Liver (tissue), 9 donors: ENCODE data around the gene HOMER3. TPM values are rescaled to one million over a fixed set of nuclear protein-coding genes. Genes with fewer than 3 reads are reported as not detected.

ENCODE experiments used
- DNase-seq: peaks from one replicate; pipeline ENCODE4 v3.0.0-alpha.2; 2017; ENCODE audit warnings: low spot score
- H3K27ac ChIP-seq, 2 donors: one replicate each; pipeline ENCODE4 v1.7.0; 2013; ENCODE audit warnings: inconsistent platforms in 2 of 2, low read length in 2 of 2, control low read depth in 1 of 2, low read depth in 1 of 2, mild to moderate bottlenecking in 1 of 2
- H3K27me3 ChIP-seq, 4 donors: one replicate each; pipeline versions ENCODE4 v1.6.1 to v1.7.0; 2013; ENCODE audit warnings: low read length in 3 of 4, inconsistent platforms in 1 of 4, mild to moderate bottlenecking in 1 of 4, moderate library complexity in 1 of 4; ENCODE audit not compliant: control insufficient read depth in 4 of 4, insufficient read depth in 4 of 4
- H3K36me3 ChIP-seq, 4 donors: one replicate each; pipeline versions ENCODE4 v1.6.1 to v1.7.0; 2013; ENCODE audit warnings: low read length in 3 of 4, mild to moderate bottlenecking in 3 of 4, low read depth in 1 of 4, moderate library complexity in 1 of 4; ENCODE audit not compliant: control insufficient read depth in 4 of 4, insufficient read depth in 3 of 4
- H3K4me1 ChIP-seq, 4 donors: one replicate each; pipeline versions ENCODE4 v1.6.1 to v1.7.0; 2013; ENCODE audit warnings: low read length in 3 of 4, mild to moderate bottlenecking in 3 of 4, moderate library complexity in 1 of 4; ENCODE audit not compliant: control insufficient read depth in 4 of 4, insufficient read depth in 4 of 4
- H3K4me3 ChIP-seq, 3 donors: one replicate each; pipeline versions ENCODE4 v1.6.1 to v1.7.0; 2013; ENCODE audit warnings: low read length in 3 of 3, control low read depth in 1 of 3, low read depth in 1 of 3, mild to moderate bottlenecking in 1 of 3
- H3K9ac ChIP-seq, 2 donors: one replicate each; pipeline ENCODE4 v1.7.0; 2013; ENCODE audit warnings: low read length in 2 of 2, mild to moderate bottlenecking in 2 of 2, moderate library complexity in 2 of 2, control low read depth in 1 of 2, low read depth in 1 of 2
- H3K9me3 ChIP-seq, 4 donors: one replicate each; pipeline versions ENCODE4 v1.6.1 to v1.7.0; 2013; ENCODE audit warnings: low read length in 3 of 4; ENCODE audit not compliant: control insufficient read depth in 4 of 4
- EGR1 ChIP-seq, 2 donors: IDR thresholded peaks; 2 replicates each; pipeline ENCODE4 v1.6.1; 2016 to 2018; ENCODE audit warnings: antibody characterized with exemption in 2 of 2, low read depth in 2 of 2
- FOXA1 ChIP-seq: IDR thresholded peaks from 2 replicates; pipeline ENCODE4 v1.6.1; 2016; ENCODE audit warnings: antibody characterized with exemption
- FOXA2 ChIP-seq: IDR thresholded peaks from 2 replicates; pipeline ENCODE4 v1.6.1; 2016; ENCODE audit warnings: antibody characterized with exemption
- GABPA ChIP-seq, 2 donors: IDR thresholded peaks in 1 of 2; conservative IDR thresholded peaks in 1 of 2; 2 replicates each; pipeline ENCODE4 v1.6.1; 2016; ENCODE audit warnings: antibody characterized with exemption in 2 of 2, mild to moderate bottlenecking in 1 of 2, moderate library complexity in 1 of 2
- HNF4A ChIP-seq, 2 donors: conservative IDR thresholded peaks; 2 replicates each; pipeline ENCODE4 v1.6.1; 2016; ENCODE audit warnings: antibody characterized with exemption in 2 of 2, mild to moderate bottlenecking in 2 of 2
- HNF4G ChIP-seq: IDR thresholded peaks from 2 replicates; pipeline ENCODE4 v1.6.1; 2016; ENCODE audit warnings: antibody characterized with exemption
- JUND ChIP-seq, 2 donors: IDR thresholded peaks; 2 replicates each; pipeline ENCODE4 v1.6.1; 2016; ENCODE audit warnings: antibody characterized with exemption in 2 of 2
- NR2F2 ChIP-seq: IDR thresholded peaks from 2 replicates; pipeline ENCODE4 v1.6.1; 2016; ENCODE audit warnings: antibody characterized with exemption
- RAD21 ChIP-seq, 2 donors: IDR thresholded peaks; 2 replicates each; pipeline ENCODE4 v1.6.1; 2016; ENCODE audit warnings: antibody characterized with exemption in 2 of 2, mild to moderate bottlenecking in 2 of 2
- RXRA ChIP-seq, 2 donors: IDR thresholded peaks; 2 replicates each; pipeline ENCODE4 v1.6.1; 2017 to 2018; ENCODE audit warnings: antibody characterized with exemption in 2 of 2, mild to moderate bottlenecking in 1 of 2
- SP1 ChIP-seq: IDR thresholded peaks from 2 replicates; pipeline ENCODE4 v1.6.1; 2018; ENCODE audit warnings: antibody characterized with exemption, mild to moderate bottlenecking
- TAF1 ChIP-seq: conservative IDR thresholded peaks from 2 replicates; pipeline ENCODE4 v1.6.1; 2016; ENCODE audit warnings: antibody characterized with exemption, mild to moderate bottlenecking
- YY1 ChIP-seq: IDR thresholded peaks from 2 replicates; pipeline ENCODE4 v1.6.1; 2016; ENCODE audit warnings: antibody characterized with exemption, mild to moderate bottlenecking
- WGBS: extraction: QIAGEN DNeasy Blood & Tissue Kit; methylation state at CpG from one replicate; pipeline ENCODE4 v1.1.7; 2013; 5-methylcytosine and 5-hydroxymethylcytosine counted together
- polyA plus RNA-seq, 2 donors: library from polyadenylated mRNA; stranded (reverse) in 1 of 2; unstranded in 1 of 2; fragments of 200-250 nt in 1 of 2; fragments of >200 nt in 1 of 2; fragmentation: Nextera tagmentation in 1 of 2; extraction: Ambion mirVana in 1 of 2; gene quantifications; one replicate each; pipeline versions ENCODE4 v1.2.1 to v1.2.3, GENCODE V29; 2013 to 2015
- total RNA-seq, 2 donors: library from RNA; depleted of rRNA; stranded (reverse); fragments of >200 nt; gene quantifications; one replicate each; pipeline ENCODE4 v1.2.3, GENCODE V29; 2014
- TF ChIP-seq, protein P1 (sequence below): IDR thresholded peaks from 2 replicates; pipeline ENCODE4 v1.6.1; 2016; ENCODE audit warnings: antibody characterized with exemption
- TF ChIP-seq, protein P2 (sequence below): IDR thresholded peaks from 2 replicates; pipeline ENCODE4 v1.6.1; 2016; ENCODE audit warnings: antibody characterized with exemption
- TF ChIP-seq, protein P3 (sequence below): fragments of 150-350 bp; IDR thresholded peaks from 2 replicates; pipeline ENCODE4 v1.5.1; 2017; ENCODE audit warnings: improper control_type of control experiment, low read depth, low read length; ENCODE audit not compliant: missing input control
- TF ChIP-seq, protein P4 (sequence below): IDR thresholded peaks from 2 replicates; pipeline ENCODE4 v1.6.1; 2016; ENCODE audit warnings: antibody characterized with exemption, mild to moderate bottlenecking
- TF ChIP-seq, protein P5 (sequence below): IDR thresholded peaks from 2 replicates; pipeline ENCODE4 v1.6.1; 2016; ENCODE audit warnings: antibody characterized with exemption
- donor health status: healthy.
- donor health status: healthy.
- donor health status: healthy.
- donor health status: healthy.
- donor health status: healthy.

HOMER3 gene
- total and polyA plus RNA-seq, 4 donors: 0.18 to 5.4 (median 3.5) TPM

DNA sequence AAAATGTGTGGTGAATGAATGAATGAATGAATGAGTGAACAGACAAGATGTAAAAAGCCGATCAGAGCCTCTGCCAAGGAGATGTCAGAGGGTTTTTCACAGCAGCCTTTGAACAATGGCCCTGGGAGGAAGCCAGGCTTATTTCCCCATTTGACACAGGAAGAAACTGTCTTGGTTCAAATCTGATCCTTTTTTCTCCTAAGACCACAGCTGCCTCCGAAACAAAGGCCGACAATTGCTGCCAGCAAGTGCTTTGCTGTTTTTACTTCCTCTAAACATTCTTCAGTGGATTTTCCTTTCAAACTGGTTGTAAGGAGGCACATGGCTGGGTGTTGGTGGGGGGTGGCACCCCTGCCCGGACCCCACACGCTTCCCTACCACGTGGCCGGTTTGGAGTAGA lies 44.2 kb upstream of the HOMER3 start:
- DNase-seq: no peak
- no peaks in the 10 kb centered on the region for H3K36me3 ChIP-seq
- no peak overlapping the region for H3K4me3 ChIP-seq
- peaks cover 0 to 3% (median 0%) of the 10 kb centered on the region in 4 donors for H3K4me1 ChIP-seq
- no peak overlapping the region for H3K9ac ChIP-seq
- peak overlapping the region in 1 of 2 donors; percentile 33 for H3K27ac ChIP-seq
- TF ChIP-seq, protein P1, sequence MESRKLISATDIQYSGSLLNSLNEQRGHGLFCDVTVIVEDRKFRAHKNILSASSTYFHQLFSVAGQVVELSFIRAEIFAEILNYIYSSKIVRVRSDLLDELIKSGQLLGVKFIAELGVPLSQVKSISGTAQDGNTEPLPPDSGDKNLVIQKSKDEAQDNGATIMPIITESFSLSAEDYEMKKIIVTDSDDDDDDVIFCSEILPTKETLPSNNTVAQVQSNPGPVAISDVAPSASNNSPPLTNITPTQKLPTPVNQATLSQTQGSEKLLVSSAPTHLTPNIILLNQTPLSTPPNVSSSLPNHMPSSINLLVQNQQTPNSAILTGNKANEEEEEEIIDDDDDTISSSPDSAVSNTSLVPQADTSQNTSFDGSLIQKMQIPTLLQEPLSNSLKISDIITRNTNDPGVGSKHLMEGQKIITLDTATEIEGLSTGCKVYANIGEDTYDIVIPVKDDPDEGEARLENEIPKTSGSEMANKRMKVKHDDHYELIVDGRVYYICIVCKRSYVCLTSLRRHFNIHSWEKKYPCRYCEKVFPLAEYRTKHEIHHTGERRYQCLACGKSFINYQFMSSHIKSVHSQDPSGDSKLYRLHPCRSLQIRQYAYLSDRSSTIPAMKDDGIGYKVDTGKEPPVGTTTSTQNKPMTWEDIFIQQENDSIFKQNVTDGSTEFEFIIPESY: no peak
- no peak for TF ChIP-seq TAF1
- no peak for TF ChIP-seq FOXA1
- no peak for TF ChIP-seq HNF4A (conservative IDR thresholded peaks at IDR 0.05)
- no peak for TF ChIP-seq SP1
- no peak for TF ChIP-seq JUND (IDR thresholded peaks at IDR 0.05)
- TF ChIP-seq NR2F2: no peak
- TF ChIP-seq RAD21 (IDR thresholded peaks at IDR 0.05): peak in 1 of 2 donors; percentile 27
- TF ChIP-seq, protein P2, sequence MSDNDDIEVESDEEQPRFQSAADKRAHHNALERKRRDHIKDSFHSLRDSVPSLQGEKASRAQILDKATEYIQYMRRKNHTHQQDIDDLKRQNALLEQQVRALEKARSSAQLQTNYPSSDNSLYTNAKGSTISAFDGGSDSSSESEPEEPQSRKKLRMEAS: no peak
- H3K27me3 ChIP-seq: peaks cover 0 to 3% (median 0%) of the 10 kb centered on the region in 4 donors
- 59% methylated on average over 7 of the region's 7 CpGs for WGBS
- H3K9me3 ChIP-seq: no peaks in the 10 kb centered on the region

DNA sequence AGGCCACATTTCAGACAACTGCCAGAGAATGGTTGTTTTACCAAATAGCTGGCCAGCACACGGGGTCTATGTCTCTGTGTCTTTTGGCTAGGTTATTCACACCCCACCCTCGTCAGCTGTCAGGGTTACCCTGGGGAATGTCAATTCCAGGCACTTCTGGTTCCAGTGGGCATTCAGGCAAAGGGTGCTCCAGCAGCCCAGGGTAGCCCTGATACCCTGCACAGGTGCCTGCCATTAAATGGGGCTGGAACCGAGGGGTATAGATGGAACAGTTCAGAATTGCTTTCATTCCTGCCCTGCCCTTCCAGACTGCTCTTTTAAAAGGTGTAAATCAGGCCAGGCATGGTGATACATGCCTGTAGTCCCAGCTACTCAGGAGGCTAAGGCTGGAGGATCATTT lies 43.2 kb upstream of the HOMER3 start:
- Histone ChIP-seq H3K9ac (no peak overlapping the region), H3K4me3 (no peak overlapping the region), H3K9me3 (no peaks in the 10 kb centered on the region), H3K27me3 (peaks cover 0 to 3% (median 0%) of the 10 kb centered on the region in 4 donors), H3K27ac (no peak overlapping the region), H3K4me1 (peaks cover 0 to 3% (median 0%) of the 10 kb centered on the region in 4 donors), H3K36me3 (no peaks in the 10 kb centered on the region)
- TF ChIP-seq JUND (IDR thresholded peaks at IDR 0.05) (no peak), SP1 (no peak)
- 78% methylated on average over 3 of the region's 3 CpGs for WGBS
- no peak for DNase-seq

DNA sequence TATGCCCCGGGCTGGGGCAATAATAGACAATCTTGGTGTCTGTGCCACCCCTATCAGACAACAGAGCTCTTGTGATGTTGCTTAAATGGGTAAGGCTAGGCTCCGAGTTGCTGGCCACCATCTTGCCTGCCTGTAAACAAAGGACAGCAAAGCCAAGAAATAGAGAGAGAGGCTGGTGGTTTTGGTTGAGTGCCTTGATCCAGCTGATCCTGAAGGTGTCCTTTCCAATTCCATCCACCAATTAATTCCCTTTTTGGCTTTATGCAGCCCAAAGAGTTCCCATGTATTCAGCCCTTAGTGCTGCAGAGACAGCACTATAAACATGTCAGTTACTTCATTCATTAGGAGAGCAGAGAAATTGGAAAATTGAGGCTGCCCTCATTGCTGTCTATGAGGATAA lies 41.7 kb upstream of the HOMER3 start:
- Histone ChIP-seq H3K27me3 (peaks cover 0 to 3% (median 0%) of the 10 kb centered on the region in 4 donors), H3K9ac (no peak overlapping the region), H3K36me3 (no peaks in the 10 kb centered on the region), H3K4me3 (no peak overlapping the region), H3K4me1 (peaks cover 0 to 3% (median 0%) of the 10 kb centered on the region in 4 donors), H3K9me3 (no peaks in the 10 kb centered on the region), H3K27ac (no peak overlapping the region)
- 68% methylated on average over 2 of the region's 2 CpGs for WGBS
- no peak for DNase-seq
- TF ChIP-seq JUND (IDR thresholded peaks at IDR 0.05): no peak
- TF ChIP-seq, protein P3, sequence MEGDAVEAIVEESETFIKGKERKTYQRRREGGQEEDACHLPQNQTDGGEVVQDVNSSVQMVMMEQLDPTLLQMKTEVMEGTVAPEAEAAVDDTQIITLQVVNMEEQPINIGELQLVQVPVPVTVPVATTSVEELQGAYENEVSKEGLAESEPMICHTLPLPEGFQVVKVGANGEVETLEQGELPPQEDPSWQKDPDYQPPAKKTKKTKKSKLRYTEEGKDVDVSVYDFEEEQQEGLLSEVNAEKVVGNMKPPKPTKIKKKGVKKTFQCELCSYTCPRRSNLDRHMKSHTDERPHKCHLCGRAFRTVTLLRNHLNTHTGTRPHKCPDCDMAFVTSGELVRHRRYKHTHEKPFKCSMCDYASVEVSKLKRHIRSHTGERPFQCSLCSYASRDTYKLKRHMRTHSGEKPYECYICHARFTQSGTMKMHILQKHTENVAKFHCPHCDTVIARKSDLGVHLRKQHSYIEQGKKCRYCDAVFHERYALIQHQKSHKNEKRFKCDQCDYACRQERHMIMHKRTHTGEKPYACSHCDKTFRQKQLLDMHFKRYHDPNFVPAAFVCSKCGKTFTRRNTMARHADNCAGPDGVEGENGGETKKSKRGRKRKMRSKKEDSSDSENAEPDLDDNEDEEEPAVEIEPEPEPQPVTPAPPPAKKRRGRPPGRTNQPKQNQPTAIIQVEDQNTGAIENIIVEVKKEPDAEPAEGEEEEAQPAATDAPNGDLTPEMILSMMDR: no peak
- no peak for TF ChIP-seq HNF4G
- no peak for TF ChIP-seq RXRA (IDR thresholded peaks at IDR 0.05)
- no peak for TF ChIP-seq HNF4A (conservative IDR thresholded peaks at IDR 0.05)
- TF ChIP-seq, protein P1: no peak
- no peak for TF ChIP-seq FOXA2
- TF ChIP-seq GABPA (IDR thresholded peaks at IDR 0.05 in 1 of 2, conservative IDR thresholded peaks at IDR 0.05 in 1 of 2): no peak
- TF ChIP-seq, protein P4, sequence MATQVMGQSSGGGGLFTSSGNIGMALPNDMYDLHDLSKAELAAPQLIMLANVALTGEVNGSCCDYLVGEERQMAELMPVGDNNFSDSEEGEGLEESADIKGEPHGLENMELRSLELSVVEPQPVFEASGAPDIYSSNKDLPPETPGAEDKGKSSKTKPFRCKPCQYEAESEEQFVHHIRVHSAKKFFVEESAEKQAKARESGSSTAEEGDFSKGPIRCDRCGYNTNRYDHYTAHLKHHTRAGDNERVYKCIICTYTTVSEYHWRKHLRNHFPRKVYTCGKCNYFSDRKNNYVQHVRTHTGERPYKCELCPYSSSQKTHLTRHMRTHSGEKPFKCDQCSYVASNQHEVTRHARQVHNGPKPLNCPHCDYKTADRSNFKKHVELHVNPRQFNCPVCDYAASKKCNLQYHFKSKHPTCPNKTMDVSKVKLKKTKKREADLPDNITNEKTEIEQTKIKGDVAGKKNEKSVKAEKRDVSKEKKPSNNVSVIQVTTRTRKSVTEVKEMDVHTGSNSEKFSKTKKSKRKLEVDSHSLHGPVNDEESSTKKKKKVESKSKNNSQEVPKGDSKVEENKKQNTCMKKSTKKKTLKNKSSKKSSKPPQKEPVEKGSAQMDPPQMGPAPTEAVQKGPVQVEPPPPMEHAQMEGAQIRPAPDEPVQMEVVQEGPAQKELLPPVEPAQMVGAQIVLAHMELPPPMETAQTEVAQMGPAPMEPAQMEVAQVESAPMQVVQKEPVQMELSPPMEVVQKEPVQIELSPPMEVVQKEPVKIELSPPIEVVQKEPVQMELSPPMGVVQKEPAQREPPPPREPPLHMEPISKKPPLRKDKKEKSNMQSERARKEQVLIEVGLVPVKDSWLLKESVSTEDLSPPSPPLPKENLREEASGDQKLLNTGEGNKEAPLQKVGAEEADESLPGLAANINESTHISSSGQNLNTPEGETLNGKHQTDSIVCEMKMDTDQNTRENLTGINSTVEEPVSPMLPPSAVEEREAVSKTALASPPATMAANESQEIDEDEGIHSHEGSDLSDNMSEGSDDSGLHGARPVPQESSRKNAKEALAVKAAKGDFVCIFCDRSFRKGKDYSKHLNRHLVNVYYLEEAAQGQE: no peak
- TF ChIP-seq YY1: no peak
- no peak for TF ChIP-seq EGR1 (IDR thresholded peaks at IDR 0.05; ENCODE audit: low read depth in 2 of 2)
- TF ChIP-seq, protein P5, sequence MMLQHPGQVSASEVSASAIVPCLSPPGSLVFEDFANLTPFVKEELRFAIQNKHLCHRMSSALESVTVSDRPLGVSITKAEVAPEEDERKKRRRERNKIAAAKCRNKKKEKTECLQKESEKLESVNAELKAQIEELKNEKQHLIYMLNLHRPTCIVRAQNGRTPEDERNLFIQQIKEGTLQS: no peak
